ENCODE results near the gene DOLPP1. TPM values are rescaled to one million over a fixed set of nuclear protein-coding genes. Genes with fewer than 3 reads are reported as not detected.

Gene DOLPP1, protein sequence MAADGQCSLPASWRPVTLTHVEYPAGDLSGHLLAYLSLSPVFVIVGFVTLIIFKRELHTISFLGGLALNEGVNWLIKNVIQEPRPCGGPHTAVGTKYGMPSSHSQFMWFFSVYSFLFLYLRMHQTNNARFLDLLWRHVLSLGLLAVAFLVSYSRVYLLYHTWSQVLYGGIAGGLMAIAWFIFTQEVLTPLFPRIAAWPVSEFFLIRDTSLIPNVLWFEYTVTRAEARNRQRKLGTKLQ
- total RNA-seq (ENCODE audit: low replicate concordance), result 5.1 and 9.2 TPM in 2 replicates

DNA sequence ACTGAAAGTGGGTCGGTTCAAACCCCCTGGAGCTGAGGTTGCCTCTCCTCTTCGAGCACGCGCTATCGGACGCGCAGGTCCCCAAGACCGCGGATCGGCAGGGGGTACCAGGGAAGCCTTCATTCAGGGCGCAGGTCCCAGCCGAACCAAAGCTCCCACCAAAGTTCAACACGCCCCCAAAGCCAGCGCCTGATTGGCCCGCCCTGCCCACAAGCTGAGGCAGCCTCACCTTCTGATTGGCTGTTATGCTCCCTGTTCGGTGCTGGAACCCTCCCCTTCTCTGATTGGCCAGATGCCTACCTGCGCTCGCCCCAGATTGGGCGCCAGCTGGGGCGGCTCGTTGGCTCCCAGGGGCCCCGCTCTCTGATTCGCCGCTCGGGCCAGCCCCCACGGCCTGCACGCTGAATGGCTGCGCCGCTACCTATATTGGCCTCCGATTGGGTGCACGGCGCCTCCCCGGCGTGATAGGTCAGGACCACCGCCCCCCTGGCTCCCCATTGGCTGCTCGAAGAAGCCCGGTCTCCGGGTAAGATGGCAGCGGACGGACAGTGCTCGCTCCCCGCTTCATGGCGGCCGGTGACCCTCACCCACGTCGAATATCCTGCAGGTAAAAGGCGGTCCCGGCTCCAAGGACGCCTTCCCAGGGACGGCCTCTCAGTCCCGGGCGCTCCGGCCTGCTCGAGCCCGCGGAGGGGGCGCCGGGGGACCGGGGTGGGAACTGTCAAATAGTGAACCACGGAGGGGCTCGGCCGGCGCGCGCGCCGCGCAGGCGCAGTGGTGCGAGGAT lies at the start of gene DOLPP1:
TSS of gene DOLPP1 (plus strand) at position 511 of the 787 bp plus-strand sequence. CDS start at position 532, 21 bp downstream.

DNA sequence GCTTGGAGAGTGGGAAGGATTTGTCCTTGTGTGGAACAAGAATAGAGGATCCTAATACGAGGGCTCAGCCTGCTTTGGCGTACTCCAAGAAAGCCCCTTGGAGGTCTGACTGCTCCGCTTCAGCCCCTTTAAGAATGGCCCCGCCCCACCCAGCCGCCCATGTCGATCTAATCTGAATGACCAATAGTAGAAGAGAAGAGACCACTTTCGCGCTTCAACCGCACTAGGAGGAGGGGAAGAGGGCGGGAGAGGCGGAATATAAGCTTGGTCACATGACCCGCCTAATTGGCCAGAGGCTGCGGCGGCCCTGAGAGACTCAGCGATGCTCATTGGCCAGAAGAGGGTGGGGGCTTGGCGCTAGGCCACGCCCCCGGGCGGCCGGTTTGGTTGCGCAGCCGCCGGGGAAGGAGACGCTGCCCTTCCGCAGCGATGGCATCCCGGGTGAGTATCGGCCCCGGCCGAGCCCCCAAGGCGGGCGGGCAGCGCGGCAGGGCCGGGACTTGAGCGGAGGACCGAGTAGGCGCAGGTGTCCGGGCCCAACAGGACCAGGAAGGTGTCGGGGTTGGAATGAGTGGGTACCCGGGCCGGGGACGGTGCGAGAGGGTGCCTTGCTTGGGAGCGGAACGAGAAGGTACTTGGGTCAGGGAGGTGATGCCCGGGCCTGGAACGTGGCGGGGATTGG lies 44.5 kb upstream of the DOLPP1 start, which contains the start of gene MIGA2:
TSS of gene MIGA2 (plus strand) at position 386 of the 682 bp plus-strand sequence. CDS start 3,969 bp downstream, outside the sequence.

GRCh38 chr9:129110740-129111527 lies 30.0 kb downstream of the DOLPP1 start, which contains the start of the genes CRAT and PTPA:
TSS of gene CRAT (minus strand) at chr9:129110793. CDS start at chr9:129110509, 284 bp downstream.
TSS of gene PTPA (plus strand) at chr9:129111415. CDS start at chr9:129111601, 186 bp downstream.

Other genes starting within 250 kb of the DOLPP1 start
- gene KYAT1, start 199.2 kb upstream of the DOLPP1 start, total RNA-seq (ENCODE audit: low replicate concordance), result 4.8 and 9.0 TPM in 2 replicates
- 38.6 and 39.5 TPM in 2 replicates for gene LRRC8A, start 199.0 kb upstream of the DOLPP1 start, total RNA-seq (ENCODE audit: low replicate concordance)
- gene PHYHD1, start 160.1 kb upstream of the DOLPP1 start, total RNA-seq (ENCODE audit: low replicate concordance), result 6.1 and 15.3 TPM in 2 replicates
- gene DOLK, start 133.5 kb upstream of the DOLPP1 start, total RNA-seq (ENCODE audit: low replicate concordance), result 19.7 and 20.4 TPM in 2 replicates
- gene NUP188, start 133.4 kb upstream of the DOLPP1 start, total RNA-seq (ENCODE audit: low replicate concordance), result 41.8 and 56.3 TPM in 2 replicates
- 22.0 and 31.5 TPM in 2 replicates for gene SH3GLB2, start 52.8 kb upstream of the DOLPP1 start, total RNA-seq (ENCODE audit: low replicate concordance)
- gene MIGA2, start 44.5 kb upstream of the DOLPP1 start, total RNA-seq (ENCODE audit: low replicate concordance), result 12.4 and 20.1 TPM in 2 replicates
- 30.8 and 39.4 TPM in 2 replicates for gene CRAT, start 29.7 kb downstream of the DOLPP1 start, total RNA-seq (ENCODE audit: low replicate concordance)
- gene PTPA, start 30.3 kb downstream of the DOLPP1 start, total RNA-seq (ENCODE audit: low replicate concordance), result 74.3 and 111 TPM in 2 replicates
- 19.8 and 49.8 TPM in 2 replicates for gene IER5L, start 97.2 kb downstream of the DOLPP1 start, total RNA-seq (ENCODE audit: low replicate concordance)

Measured in smooth muscle cell of the coronary artery (primary cell).